Osteocyte (in vitro differentiated cells): ENCODE data around the gene CYTH3. TPM values are rescaled to one million over a fixed set of nuclear protein-coding genes. Genes with fewer than 3 reads are reported as not detected.

Source experiments
- DNase-seq: peaks from one replicate; pipeline ENCODE4 v3.0.0; 2021; ENCODE audit warnings: mixed read lengths; ENCODE audit not compliant: unreplicated experiment; ENCODE audit errors: extremely low spot score
- H3K27ac Mint-ChIP-seq: one replicate; pipeline ENCODE4 v1.8.0; 2021; ENCODE audit warnings: mild to moderate bottlenecking, mixed read lengths; ENCODE audit not compliant: unreplicated experiment
- H3K27me3 Mint-ChIP-seq: one replicate; pipeline ENCODE4 v1.8.0; 2021; ENCODE audit warnings: mixed read lengths; ENCODE audit not compliant: unreplicated experiment
- H3K36me3 Mint-ChIP-seq: one replicate; pipeline ENCODE4 v1.8.0; 2021; ENCODE audit warnings: mixed read lengths; ENCODE audit not compliant: unreplicated experiment
- H3K4me1 Mint-ChIP-seq: one replicate; pipeline ENCODE4 v1.8.0; 2021; ENCODE audit warnings: mixed read lengths; ENCODE audit not compliant: unreplicated experiment
- H3K4me3 Mint-ChIP-seq: one replicate; pipeline ENCODE4 v1.8.0; 2021; ENCODE audit warnings: mild to moderate bottlenecking, moderate library complexity, mixed read lengths; ENCODE audit not compliant: unreplicated experiment
- H3K9me3 Mint-ChIP-seq: one replicate; pipeline ENCODE4 v1.8.0; 2021; ENCODE audit warnings: mixed read lengths; ENCODE audit not compliant: unreplicated experiment
- total RNA-seq: library from RNA; stranded (reverse); gene quantifications from 2 replicates; pipeline ENCODE4 v1.2.1, GENCODE V29; 2021
- TF ChIP-seq, protein P1 (sequence below): fragments of 200-600 bp; sonication (generic); IDR thresholded peaks from 2 replicates; pipeline ENCODE4 v1.5.0; 2021; ENCODE audit warnings: antibody characterized with exemption, mild to moderate bottlenecking, moderate library complexity

Gene CYTH3
- total RNA-seq, 1 donor from 2014 or later: 63.9 TPM

- Mint-ChIP-seq H3K27ac (no peak overlapping the region), H3K36me3 (peaks cover 7% of the 10 kb centered on the region), H3K4me3 (no peak overlapping the region), H3K4me1 (peaks cover 49% of the 10 kb centered on the region), H3K27me3 (no peaks in the 10 kb centered on the region), H3K9me3 (peaks cover 6% of the 10 kb centered on the region)
- no peak for DNase-seq
- TF ChIP-seq, protein P1, sequence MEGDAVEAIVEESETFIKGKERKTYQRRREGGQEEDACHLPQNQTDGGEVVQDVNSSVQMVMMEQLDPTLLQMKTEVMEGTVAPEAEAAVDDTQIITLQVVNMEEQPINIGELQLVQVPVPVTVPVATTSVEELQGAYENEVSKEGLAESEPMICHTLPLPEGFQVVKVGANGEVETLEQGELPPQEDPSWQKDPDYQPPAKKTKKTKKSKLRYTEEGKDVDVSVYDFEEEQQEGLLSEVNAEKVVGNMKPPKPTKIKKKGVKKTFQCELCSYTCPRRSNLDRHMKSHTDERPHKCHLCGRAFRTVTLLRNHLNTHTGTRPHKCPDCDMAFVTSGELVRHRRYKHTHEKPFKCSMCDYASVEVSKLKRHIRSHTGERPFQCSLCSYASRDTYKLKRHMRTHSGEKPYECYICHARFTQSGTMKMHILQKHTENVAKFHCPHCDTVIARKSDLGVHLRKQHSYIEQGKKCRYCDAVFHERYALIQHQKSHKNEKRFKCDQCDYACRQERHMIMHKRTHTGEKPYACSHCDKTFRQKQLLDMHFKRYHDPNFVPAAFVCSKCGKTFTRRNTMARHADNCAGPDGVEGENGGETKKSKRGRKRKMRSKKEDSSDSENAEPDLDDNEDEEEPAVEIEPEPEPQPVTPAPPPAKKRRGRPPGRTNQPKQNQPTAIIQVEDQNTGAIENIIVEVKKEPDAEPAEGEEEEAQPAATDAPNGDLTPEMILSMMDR: no peak
Measured at GRCh38 chr7:6218329-6218728, 54.1 kb downstream of the CYTH3 start.

DNA sequence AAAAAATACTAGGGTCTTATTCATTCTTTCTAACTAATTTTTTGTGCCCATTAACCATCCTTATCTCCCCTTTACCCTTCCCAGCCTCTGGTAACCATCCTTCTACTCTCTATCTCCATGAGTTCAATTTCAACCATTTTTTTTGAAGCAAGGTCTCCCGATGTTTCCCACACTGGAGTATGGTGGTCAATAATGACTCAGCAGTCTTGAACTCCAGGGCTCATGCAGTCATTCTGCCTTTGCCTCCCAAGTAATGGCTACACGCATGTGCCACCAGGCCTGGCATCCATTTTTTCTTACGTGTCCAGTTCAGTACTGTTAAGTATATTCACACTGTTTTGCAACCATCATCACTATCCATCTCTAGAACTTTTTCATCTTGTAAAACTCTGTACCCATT, 60.4 kb downstream of the CYTH3 start:
- H3K4me3 Mint-ChIP-seq: no peak overlapping the region
- peaks cover 6% of the 10 kb centered on the region for H3K9me3 Mint-ChIP-seq
- no peaks in the 10 kb centered on the region for H3K27me3 Mint-ChIP-seq
- TF ChIP-seq, protein P1: no peak
- peak overlapping the region; percentile 34 for H3K27ac Mint-ChIP-seq
- no peak for DNase-seq
- peaks cover 3% of the 10 kb centered on the region for H3K36me3 Mint-ChIP-seq
- H3K4me1 Mint-ChIP-seq: peaks cover 21% of the 10 kb centered on the region

DNA sequence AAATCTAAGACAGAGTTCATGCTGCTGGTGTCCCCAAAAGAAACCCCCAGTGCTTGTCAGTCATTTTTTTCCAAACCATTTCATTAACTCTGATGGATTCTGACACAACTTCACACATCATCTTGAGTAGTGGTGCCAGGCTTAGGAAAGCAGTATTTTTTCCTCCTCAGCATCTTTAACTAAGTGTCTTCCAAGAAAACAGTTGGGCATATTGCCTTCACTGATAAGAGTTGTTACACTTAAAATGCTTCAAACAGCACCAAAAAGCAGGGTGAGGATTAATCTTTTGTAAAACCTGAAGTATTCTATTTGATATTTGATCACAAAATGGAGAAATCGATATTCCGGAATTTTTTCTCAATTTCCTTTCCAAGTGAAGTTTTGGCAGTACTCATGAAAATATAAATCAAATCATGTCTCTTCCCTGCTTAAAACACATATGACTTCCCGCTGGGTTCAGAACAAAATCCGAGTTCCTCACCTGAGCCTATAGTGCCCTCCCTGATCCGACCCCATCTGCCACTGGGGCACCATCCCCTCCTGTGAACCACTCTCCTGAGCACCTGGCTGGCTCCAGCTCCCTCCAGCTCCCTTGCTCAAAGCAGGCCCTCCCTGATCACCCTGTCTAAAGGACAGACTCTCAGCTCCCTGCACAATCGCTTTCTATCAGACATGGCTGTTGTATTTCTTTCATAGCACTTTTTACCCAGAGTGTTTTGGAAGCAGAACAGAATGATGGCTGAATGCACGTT, 61.6 kb downstream of the CYTH3 start:
- H3K4me3 Mint-ChIP-seq: no peak overlapping the region
- peaks cover 3% of the 10 kb centered on the region for H3K9me3 Mint-ChIP-seq
- peaks cover 29% of the 10 kb centered on the region for H3K4me1 Mint-ChIP-seq
- TF ChIP-seq, protein P1: no peak
- H3K27me3 Mint-ChIP-seq: no peaks in the 10 kb centered on the region
- H3K27ac Mint-ChIP-seq: no peak overlapping the region
- DNase-seq: no peak
- peaks cover 3% of the 10 kb centered on the region for H3K36me3 Mint-ChIP-seq

DNA sequence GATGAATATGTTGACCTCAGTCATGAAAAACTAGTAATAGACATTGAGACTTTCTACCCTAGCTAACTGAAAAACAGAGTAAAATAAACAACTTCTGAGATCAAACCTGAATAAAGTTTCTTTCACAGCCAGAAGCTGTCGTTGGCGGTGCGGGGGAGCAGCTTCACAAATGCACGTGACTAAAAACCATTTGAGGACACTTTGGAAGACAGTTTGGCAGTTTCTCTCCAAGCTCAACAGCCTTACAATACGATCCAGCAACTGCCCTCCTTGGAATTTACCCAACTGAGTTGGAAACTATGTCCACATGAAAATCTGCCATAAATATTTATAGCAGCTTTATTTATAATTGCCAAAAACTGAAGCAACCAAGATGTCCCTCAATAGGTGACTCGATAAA, 63.1 kb downstream of the CYTH3 start:
- H3K9me3 Mint-ChIP-seq: no peaks in the 10 kb centered on the region
- peaks cover 35% of the 10 kb centered on the region for H3K4me1 Mint-ChIP-seq
- H3K36me3 Mint-ChIP-seq: peaks cover 3% of the 10 kb centered on the region
- TF ChIP-seq, protein P1: no peak
- no peak overlapping the region for H3K27ac Mint-ChIP-seq
- H3K27me3 Mint-ChIP-seq: no peaks in the 10 kb centered on the region
- DNase-seq: no peak
- H3K4me3 Mint-ChIP-seq: no peak overlapping the region

- no peak overlapping the region for H3K27ac Mint-ChIP-seq
- H3K4me3 Mint-ChIP-seq: no peak overlapping the region
- no peaks in the 10 kb centered on the region for H3K9me3 Mint-ChIP-seq
- peaks cover 36% of the 10 kb centered on the region for H3K4me1 Mint-ChIP-seq
- DNase-seq: no peak
- no peaks in the 10 kb centered on the region for H3K27me3 Mint-ChIP-seq
- H3K36me3 Mint-ChIP-seq: peaks cover 3% of the 10 kb centered on the region
- TF ChIP-seq, protein P1: no peak
Measured at GRCh38 chr7:6208573-6209328, 63.7 kb downstream of the CYTH3 start.
